Endothelial cell of umbilical vein (primary cell): ENCODE data around the gene EIF4E1B. TPM values are rescaled to one million over a fixed set of nuclear protein-coding genes. Genes with fewer than 3 reads are reported as not detected.

Source experiments
- BruUV-seq: library from RNA; stranded (reverse); fragments of 400-500 nt; replicated peaks from 2 replicates; lab custom pipeline; 2021; lab: Mats Ljungman, UMichigan
- CTCF ChIA-PET: fragments of 300-600, 350-600 bp; sonication (Branson Sonifier 250); formaldehyde crosslinking; loops from one replicate; lab custom pipeline; 2021; ENCODE audit warnings: antibody characterized with exemption, inconsistent platforms; lab: Charles Lee
- POLR2A ChIA-PET: fragments of 300-600, 350-600 bp; sonication (Branson Sonifier 250); formaldehyde crosslinking; loops from one replicate; lab custom pipeline; 2021; ENCODE audit warnings: antibody characterized with exemption, inconsistent platforms; lab: Charles Lee
- DNase-seq: peaks from one replicate; pipeline ENCODE4 v3.0.0-alpha.2; 2011; ENCODE audit warnings: low read depth, low spot score
- FAIRE-seq: peaks from 2 replicates; lab custom pipeline; 2011; peaks lifted over from hg19 to GRCh38; lab: Jason Lieb, UNC
- H2AFZ ChIP-seq: 2 replicates; pipeline ENCODE4 v1.6.0; 2012; ENCODE audit warnings: low read depth, low read length, control low read depth, inconsistent platforms
- H3K27ac ChIP-seq: 2 replicates; pipeline ENCODE4 v1.5.1; 2011; ENCODE audit warnings: low read depth, mild to moderate bottlenecking, control low read depth, low read length, moderate library complexity; ENCODE audit not compliant: insufficient read depth
- H3K27me3 ChIP-seq, 2 experiments: 2 replicates each; pipeline versions ENCODE4 v1.6.0 to v1.6.1; 2011; ENCODE audit warnings: low read length in 2 of 2, mixed read lengths in 1 of 2; ENCODE audit not compliant: control insufficient read depth in 2 of 2, insufficient read depth in 2 of 2
- H3K36me3 ChIP-seq, 2 experiments: 2 replicates in 1 of 2; 3 replicates in 1 of 2; pipeline ENCODE4 v1.5.1; 2011; ENCODE audit warnings: low read length in 2 of 2, mild to moderate bottlenecking in 1 of 2, moderate library complexity in 1 of 2; ENCODE audit not compliant: control insufficient read depth in 2 of 2, insufficient read depth in 2 of 2; ENCODE audit errors: extremely low read depth in 1 of 2
- H3K4me1 ChIP-seq: 3 replicates; pipeline ENCODE4 v1.5.1; 2011; ENCODE audit warnings: mild to moderate bottlenecking, low read length; ENCODE audit not compliant: control insufficient read depth, insufficient read depth; ENCODE audit errors: extremely low read depth
- H3K4me2 ChIP-seq: 2 replicates; pipeline ENCODE4 v1.6.1; 2011; ENCODE audit warnings: low read length, control low read depth, mixed read lengths; ENCODE audit not compliant: insufficient read depth
- H3K4me3 ChIP-seq, 3 experiments: fragments of 200-600 bp in 1 of 3; sonication (generic), shearing (Covaris generic) in 1 of 3; replicated peaks in 1 of 3; 2 replicates each; pipeline ENCODE4 v1.5.1; 2011 to 2016; ENCODE audit warnings: control low read depth in 3 of 3, low read length in 3 of 3, mild to moderate bottlenecking in 2 of 3, inconsistent platforms in 1 of 3, low read depth in 1 of 3, moderate library complexity in 1 of 3; ENCODE audit not compliant: insufficient read depth in 1 of 3
- H3K79me2 ChIP-seq: 2 replicates; pipeline ENCODE4 v1.6.0; 2012; ENCODE audit warnings: low read length, inconsistent platforms; ENCODE audit not compliant: control insufficient read depth, insufficient read depth
- H3K9ac ChIP-seq: replicated peaks from 2 replicates; pipeline ENCODE3; 2011; ENCODE audit warnings: low read length, control low read depth; ENCODE audit not compliant: insufficient read depth; ENCODE audit errors: extremely low read depth
- H3K9me1 ChIP-seq: replicated peaks from 3 replicates; pipeline ENCODE4 v1.6.0; 2011; ENCODE audit warnings: mild to moderate bottlenecking, low read length; ENCODE audit not compliant: control insufficient read depth, insufficient read depth; ENCODE audit errors: extremely low read depth
- H3K9me3 ChIP-seq: replicated peaks from 2 replicates; pipeline ENCODE4 v1.5.1; 2012; ENCODE audit warnings: low read length, inconsistent platforms; ENCODE audit not compliant: control insufficient read depth, insufficient read depth
- H4K20me1 ChIP-seq: replicated peaks from 2 replicates; pipeline ENCODE3; 2011; ENCODE audit warnings: mild to moderate bottlenecking, low read length; ENCODE audit not compliant: control insufficient read depth, insufficient read depth; ENCODE audit errors: extremely low read depth
- CTCF ChIP-seq, 2 donors: IDR thresholded peaks; 1 replicate in 1 of 2; 2 replicates in 1 of 2; pipeline ENCODE4 v1.5.1; 2011; ENCODE audit warnings: low read length in 2 of 2, mild to moderate bottlenecking in 2 of 2, moderate library complexity in 2 of 2, control low read depth in 1 of 2, inconsistent platforms in 1 of 2, low read depth in 1 of 2; ENCODE audit not compliant: insufficient read depth in 1 of 2; ENCODE audit errors: extremely low read depth in 1 of 2
- EZH2 ChIP-seq: IDR thresholded peaks from 2 replicates; pipeline ENCODE4 v1.6.1; 2012; ENCODE audit warnings: borderline replicate concordance, low read depth, mild to moderate bottlenecking, moderate library complexity, low read length, inconsistent platforms; ENCODE audit not compliant: severe bottlenecking
- FOS ChIP-seq: IDR thresholded peaks from 2 replicates; pipeline ENCODE4 v1.6.1; 2011; ENCODE audit warnings: mild to moderate bottlenecking, low read length, moderate library complexity, borderline replicate concordance; ENCODE audit not compliant: insufficient read depth
- GATA2 ChIP-seq: IDR thresholded peaks from 2 replicates; pipeline ENCODE4 v1.7.0; 2011; ENCODE audit warnings: low read depth, mild to moderate bottlenecking, moderate library complexity, mixed read lengths, low read length; ENCODE audit not compliant: insufficient read length, insufficient read depth
- JUN ChIP-seq: IDR thresholded peaks from 2 replicates; pipeline ENCODE4 v1.6.1; 2011; ENCODE audit warnings: borderline replicate concordance, low read depth; ENCODE audit not compliant: insufficient read length, insufficient read depth
- MAX ChIP-seq: IDR thresholded peaks from 2 replicates; pipeline ENCODE4 v1.6.1; 2011; ENCODE audit not compliant: insufficient read depth, insufficient read length
- MYC ChIP-seq: IDR thresholded peaks from one replicate; pipeline ENCODE4 v1.6.1; 2011; ENCODE audit warnings: mild to moderate bottlenecking, low read depth, low read length
- POLR2A ChIP-seq: IDR thresholded peaks from 2 replicates; pipeline ENCODE4 v1.6.1; 2012; ENCODE audit warnings: low read depth, mild to moderate bottlenecking, control low read depth, low read length
- POLR2AphosphoS5 ChIP-seq: IDR thresholded peaks from 2 replicates; pipeline ENCODE4 v1.6.1; 2012; ENCODE audit warnings: low read depth, mild to moderate bottlenecking, control low read depth, low read length, moderate library complexity; ENCODE audit not compliant: insufficient read depth
- dilution Hi-C: fragments of 300-500 bp; cut with MboI; formaldehyde crosslinking; loops from one replicate; pipeline ENCODE4 v1.15.0; 2019; ENCODE audit warnings: low sequenced_read_pairs; ENCODE audit not compliant: extremely low pct_ligation_motif_present
- intact Hi-C: fragments of 100-400 bp; cut with micrococcal nuclease; formaldehyde crosslinking; loops from one replicate; pipeline ENCODE4 v1.10.0; 2022
- polyA plus RNA-seq, 4 experiments: library from polyadenylated mRNA; depleted of rRNA in 3 of 4; stranded (reverse) in 3 of 4; unstranded in 1 of 4; fragments of >200 nt; gene quantifications; 2 replicates each; pipeline versions ENCODE4 v1.2.1 to v1.2.3, GENCODE V29; 2011 to 2012; ENCODE audit warnings: missing spikeins in 1 of 4
- total RNA-seq: library from RNA; stranded (reverse); gene quantifications from 2 replicates; pipeline ENCODE4 v1.2.3, GENCODE V29; 2021

The EIF4E1B gene
- total and polyA plus RNA-seq, 2 donors (not counting 3 experiments of a cell fraction or from before 2014, with no cell fraction given): not detected

- BruUV-seq: no TSS peak
- Histone ChIP-seq H3K9ac (no peak overlapping the region), H3K36me3 (no peaks in the 10 kb centered on the region), H2AFZ (no peak overlapping the region), H3K4me3 (no peak overlapping the region), H3K9me1 (no peaks in the 10 kb centered on the region), H4K20me1 (no peaks in the 10 kb centered on the region), H3K4me1 (no peaks in the 10 kb centered on the region), H3K27me3 (peaks cover 54 to 60% of the 10 kb centered on the region in 2 experiments), H3K79me2 (no peaks in the 10 kb centered on the region), H3K9me3 (no peaks in the 10 kb centered on the region), H3K4me2 (no peak overlapping the region), H3K27ac (no peak overlapping the region)
- ChIA-PET POLR2A (no interaction called here), CTCF (interaction anchor here (1.0 kb wide), 1 partner anchor 18 kb away, joined by 5 read pairs; the partner anchor contains the start of gene TSPAN17)
- TF ChIP-seq POLR2A: no peak
- no peak for TF ChIP-seq POLR2AphosphoS5
- TF ChIP-seq FOS: no peak
- TF ChIP-seq EZH2: no peak
- no peak for TF ChIP-seq JUN
- TF ChIP-seq MYC: no peak
- no peak for TF ChIP-seq MAX
- no peak for TF ChIP-seq GATA2
- no peak for TF ChIP-seq CTCF (IDR thresholded peaks at IDR 0.05; ENCODE audit: extremely low read depth in 1 of 2, insufficient read depth in 1 of 2, low read depth in 1 of 2, low read length in 2 of 2)
- intact Hi-C loops: no loop called here
- DNase-seq (no peak), FAIRE-seq (no peak)
- dilution Hi-C loops: no loop called here
Measured at GRCh38 chr5:176628406-176629228, 1.9 kb upstream of the EIF4E1B start.
